Mesothelial cell of epicardium (in vitro differentiated cells): ENCODE data around the gene TESMIN. TPM values are rescaled to one million over a fixed set of nuclear protein-coding genes. Genes with fewer than 3 reads are reported as not detected.

Experiments used
- DNase-seq, 2 experiments: peaks; one replicate each; pipeline ENCODE4 v3.0.0; 2021; ENCODE audit warnings: low spot score in 2 of 2; ENCODE audit not compliant: unreplicated experiment in 2 of 2
- H3K27ac Mint-ChIP-seq: 2 replicates; pipeline ENCODE4 v1.8.0; 2021; ENCODE audit warnings: mixed read lengths
- H3K27me3 Mint-ChIP-seq: 2 replicates; pipeline ENCODE4 v1.8.0; 2021; ENCODE audit warnings: low read depth, mixed read lengths
- H3K36me3 Mint-ChIP-seq: 2 replicates; pipeline ENCODE4 v1.8.0; 2021; ENCODE audit warnings: mixed read lengths
- H3K4me1 Mint-ChIP-seq: 2 replicates; pipeline ENCODE4 v1.8.0; 2021; ENCODE audit warnings: mixed read lengths
- H3K4me3 Mint-ChIP-seq: 2 replicates; pipeline ENCODE4 v1.8.0; 2021; ENCODE audit warnings: mild to moderate bottlenecking, moderate library complexity, mixed read lengths
- H3K9me3 Mint-ChIP-seq: 2 replicates; pipeline ENCODE4 v1.8.0; 2021; ENCODE audit warnings: mixed read lengths
- CTCF ChIP-seq: fragments of 200-600 bp; sonication (generic); IDR thresholded peaks from one replicate; pipeline ENCODE4 v1.5.0; 2021; ENCODE audit warnings: antibody characterized with exemption; ENCODE audit not compliant: unreplicated experiment
- total RNA-seq: library from RNA; stranded (reverse); gene quantifications from 3 replicates; pipeline ENCODE4 v1.2.1, GENCODE V29; 2021

Gene TESMIN
- total RNA-seq, 1 donor from 2014 or later = 16.0 TPM

- Mint-ChIP-seq H3K4me3 (no peak overlapping the region), H3K27me3 (peaks cover 24% of the 10 kb centered on the region), H3K4me1 (peaks cover 9% of the 10 kb centered on the region), H3K9me3 (peaks cover 6% of the 10 kb centered on the region), H3K27ac (no peak overlapping the region), H3K36me3 (no peaks in the 10 kb centered on the region)
- no peak for TF ChIP-seq CTCF
- DNase-seq = no peak
Observed at GRCh38 chr11:68661697-68662603, 89.4 kb downstream of the TESMIN start.

- H3K4me3 Mint-ChIP-seq = no peak overlapping the region
- DNase-seq = no peak
- H3K36me3 Mint-ChIP-seq = no peaks in the 10 kb centered on the region
- H3K4me1 Mint-ChIP-seq = peaks cover 9% of the 10 kb centered on the region
- TF ChIP-seq CTCF = no peak
- H3K9me3 Mint-ChIP-seq = peaks cover 6% of the 10 kb centered on the region
- no peak overlapping the region for H3K27ac Mint-ChIP-seq
- peaks cover 16% of the 10 kb centered on the region for H3K27me3 Mint-ChIP-seq
Observed at GRCh38 chr11:68661014-68661413, 90.3 kb downstream of the TESMIN start.

GRCh38 chr11:68660066-68660810 is 91.1 kb downstream of the TESMIN start:
- peaks cover 9% of the 10 kb centered on the region for H3K4me1 Mint-ChIP-seq
- TF ChIP-seq CTCF = no peak
- peaks cover 13% of the 10 kb centered on the region for H3K9me3 Mint-ChIP-seq
- H3K4me3 Mint-ChIP-seq = no peak overlapping the region
- DNase-seq = no peak
- H3K36me3 Mint-ChIP-seq = no peaks in the 10 kb centered on the region
- peaks cover 14% of the 10 kb centered on the region for H3K27me3 Mint-ChIP-seq
- no peak overlapping the region for H3K27ac Mint-ChIP-seq

GRCh38 chr11:68659158-68659921 is 92.0 kb downstream of the TESMIN start:
- no peak overlapping the region for H3K4me3 Mint-ChIP-seq
- DNase-seq = peak; percentile 52 to 63
- peaks cover 9% of the 10 kb centered on the region for H3K4me1 Mint-ChIP-seq
- TF ChIP-seq CTCF = no peak
- H3K9me3 Mint-ChIP-seq = peaks cover 16% of the 10 kb centered on the region
- no peaks in the 10 kb centered on the region for H3K36me3 Mint-ChIP-seq
- peak overlapping the region; percentile 79 for H3K27ac Mint-ChIP-seq
- peaks cover 8% of the 10 kb centered on the region for H3K27me3 Mint-ChIP-seq

- no peak for DNase-seq
- peaks cover 16% of the 10 kb centered on the region for H3K9me3 Mint-ChIP-seq
- no peak overlapping the region for H3K4me3 Mint-ChIP-seq
- peak overlapping the region; percentile 79 for H3K27ac Mint-ChIP-seq
- no peak for TF ChIP-seq CTCF
- H3K4me1 Mint-ChIP-seq = peaks cover 9% of the 10 kb centered on the region
- H3K36me3 Mint-ChIP-seq = no peaks in the 10 kb centered on the region
- peaks cover 8% of the 10 kb centered on the region for H3K27me3 Mint-ChIP-seq
Observed at GRCh38 chr11:68658661-68659060, 92.7 kb downstream of the TESMIN start.
